Stimulated activated CD4-positive, alpha-beta T cell treated with anti-CD3 and anti-CD28 coated beads, TNF-alpha, amount 100 ng/mL, for 48 hours (primary cell): ENCODE results near the gene DOK6.

Experiments used
- DNase-seq, 3 donors: peaks; one replicate each; pipeline ENCODE4 v3.0.0-alpha.2; 2020; ENCODE audit warnings: low read depth in 3 of 3

Gene DOK6

DNA sequence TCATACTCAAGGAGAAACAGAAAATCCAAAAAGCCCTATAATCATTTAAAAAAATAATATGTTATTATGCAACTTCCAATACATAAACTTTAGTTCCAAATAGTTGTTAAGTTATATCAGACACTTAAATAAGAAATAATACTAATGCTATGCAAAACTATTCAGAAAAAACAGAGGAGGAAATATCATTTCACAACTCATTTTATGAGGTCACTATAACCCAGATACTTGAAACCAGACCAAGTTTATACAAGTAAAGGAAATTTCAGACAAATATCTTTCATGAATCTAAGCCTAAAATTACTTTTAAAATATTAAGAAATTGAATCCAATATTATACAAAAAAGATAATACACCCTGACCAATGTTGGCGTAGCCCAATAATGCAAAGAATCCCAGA lies 286.2 kb downstream of the DOK6 start:
- DNase-seq: no peak

GRCh38 chr18:69689121-69689759 lies 288.6 kb downstream of the DOK6 start:
- DNase-seq: no peak

DNA sequence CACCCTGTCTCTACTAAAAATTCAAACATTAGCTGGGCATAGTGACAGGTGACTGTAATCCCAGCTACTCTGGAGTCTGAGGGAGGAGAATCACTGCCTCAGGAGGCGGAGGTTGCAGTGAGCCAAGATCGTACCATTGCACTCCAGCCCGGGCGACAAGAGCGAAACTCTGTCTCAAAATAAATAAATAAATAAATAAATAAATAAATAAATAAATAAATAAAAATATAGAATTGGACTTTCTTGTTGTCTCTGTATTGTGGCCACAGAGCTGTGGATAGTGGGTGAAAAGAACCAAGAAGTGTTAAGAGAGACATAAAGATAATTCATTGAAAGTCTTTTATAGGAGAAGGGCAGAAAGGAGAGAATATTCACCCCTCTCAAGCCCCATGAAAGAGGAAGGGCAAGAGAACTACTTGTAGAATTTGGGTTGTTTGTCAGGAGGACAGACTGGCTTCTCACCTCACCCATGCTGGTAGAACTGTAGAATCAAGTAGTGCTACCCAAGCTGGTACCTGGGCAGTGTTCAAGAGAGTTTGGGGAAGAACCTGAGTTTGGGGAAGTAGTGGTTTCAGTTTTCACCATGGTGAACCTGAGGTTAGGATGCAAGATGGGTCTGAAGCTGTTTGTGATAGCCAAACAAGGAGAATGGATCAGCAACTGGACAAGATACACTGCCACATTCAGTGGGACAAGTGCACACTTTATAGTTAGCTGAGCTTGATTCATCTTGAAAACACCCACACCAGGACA lies 290.5 kb downstream of the DOK6 start:
- DNase-seq: no peak

DNA sequence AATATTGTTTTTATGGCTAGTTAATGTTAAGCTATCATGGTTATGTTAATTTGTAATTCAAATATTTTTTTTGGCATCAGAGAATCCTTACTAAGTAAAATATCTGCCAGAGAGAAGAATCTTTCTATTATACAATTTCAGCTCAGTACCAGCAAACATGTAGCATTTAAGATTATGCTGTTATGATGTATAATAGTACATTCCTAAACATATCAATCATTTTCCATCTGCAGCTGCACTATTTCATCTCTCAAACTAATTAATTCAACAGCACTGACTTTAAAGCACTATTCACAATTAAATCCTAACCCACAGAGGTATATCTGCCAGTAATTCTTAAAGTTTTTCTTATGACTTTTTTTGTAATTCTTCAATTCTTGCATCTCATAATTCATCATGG lies 296.4 kb downstream of the DOK6 start:
- no peak for DNase-seq

DNA sequence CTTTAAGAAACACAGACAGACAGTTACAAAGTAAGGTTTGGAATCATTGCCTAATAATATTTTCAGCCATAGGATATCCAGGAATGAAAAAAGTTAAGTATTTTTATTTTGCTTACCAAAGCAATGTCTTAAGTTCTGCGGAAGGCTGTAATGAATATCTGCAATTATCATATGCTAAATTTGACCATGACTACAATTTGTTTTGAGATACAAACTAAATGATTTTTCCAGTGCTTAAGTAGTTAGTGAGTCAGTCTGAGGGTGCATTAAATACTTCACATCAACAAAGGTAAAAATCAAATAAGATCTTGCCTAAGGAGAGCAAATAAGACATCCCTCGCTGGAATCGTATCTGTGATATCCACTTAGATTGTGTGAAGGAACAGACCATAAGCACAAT lies 297.0 kb downstream of the DOK6 start:
- no peak for DNase-seq

- DNase-seq: no peak
Observed at GRCh38 chr18:69701305-69701704, 300.6 kb downstream of the DOK6 start.

- no peak for DNase-seq
Observed at GRCh38 chr18:69703461-69703860, 302.8 kb downstream of the DOK6 start.

DNA sequence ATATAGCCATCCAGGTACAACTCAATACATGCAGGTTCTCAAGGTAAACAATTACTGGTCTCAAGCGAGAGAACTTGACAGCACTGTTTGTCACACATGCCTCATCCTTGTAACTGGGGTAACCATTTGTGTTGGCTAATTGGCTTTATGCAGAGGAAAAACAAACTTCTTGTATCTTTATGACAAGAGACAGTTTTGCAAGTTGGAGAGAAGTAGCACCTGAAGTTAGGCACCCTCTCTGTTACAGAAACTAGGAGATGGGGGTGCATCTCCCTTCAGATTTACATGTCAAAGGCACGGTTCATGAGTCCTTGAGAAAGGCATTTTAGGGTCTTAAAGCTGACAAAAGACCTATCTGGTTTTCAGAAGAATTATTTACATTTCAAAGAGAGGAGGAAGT lies 305.3 kb downstream of the DOK6 start:
- DNase-seq: no peak

- DNase-seq: no peak
Observed at GRCh38 chr18:69708844-69709243, 308.2 kb downstream of the DOK6 start.

- DNase-seq: no peak
Observed at GRCh38 chr18:69715191-69715795, 314.6 kb downstream of the DOK6 start.

GRCh38 chr18:69717586-69717985 lies 316.9 kb downstream of the DOK6 start:
- DNase-seq: no peak

GRCh38 chr18:69718912-69719547 lies 318.3 kb downstream of the DOK6 start:
- DNase-seq: no peak

GRCh38 chr18:69720422-69720821 lies 319.7 kb downstream of the DOK6 start:
- no peak for DNase-seq

GRCh38 chr18:69723434-69723833 lies 322.7 kb downstream of the DOK6 start:
- DNase-seq: no peak

DNA sequence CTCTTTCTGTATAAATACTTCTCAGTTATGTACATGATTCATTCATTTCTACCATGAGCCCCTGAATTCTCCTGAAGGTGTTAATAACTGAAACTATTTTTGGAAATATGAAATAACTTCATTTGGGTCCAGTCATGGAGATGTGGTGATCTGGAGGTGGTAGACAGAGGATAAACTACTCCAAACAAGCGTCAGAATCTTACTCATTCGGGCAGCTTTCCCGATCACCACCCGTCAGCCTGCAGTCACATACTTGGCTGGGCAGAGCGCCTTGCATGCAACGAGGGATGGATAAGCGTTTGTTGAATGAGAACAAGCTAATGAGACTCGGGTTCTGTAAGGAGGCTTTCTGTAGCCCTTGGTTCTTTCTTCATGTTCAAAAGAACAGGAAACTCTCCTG lies 324.3 kb downstream of the DOK6 start:
- DNase-seq: no peak

DNA sequence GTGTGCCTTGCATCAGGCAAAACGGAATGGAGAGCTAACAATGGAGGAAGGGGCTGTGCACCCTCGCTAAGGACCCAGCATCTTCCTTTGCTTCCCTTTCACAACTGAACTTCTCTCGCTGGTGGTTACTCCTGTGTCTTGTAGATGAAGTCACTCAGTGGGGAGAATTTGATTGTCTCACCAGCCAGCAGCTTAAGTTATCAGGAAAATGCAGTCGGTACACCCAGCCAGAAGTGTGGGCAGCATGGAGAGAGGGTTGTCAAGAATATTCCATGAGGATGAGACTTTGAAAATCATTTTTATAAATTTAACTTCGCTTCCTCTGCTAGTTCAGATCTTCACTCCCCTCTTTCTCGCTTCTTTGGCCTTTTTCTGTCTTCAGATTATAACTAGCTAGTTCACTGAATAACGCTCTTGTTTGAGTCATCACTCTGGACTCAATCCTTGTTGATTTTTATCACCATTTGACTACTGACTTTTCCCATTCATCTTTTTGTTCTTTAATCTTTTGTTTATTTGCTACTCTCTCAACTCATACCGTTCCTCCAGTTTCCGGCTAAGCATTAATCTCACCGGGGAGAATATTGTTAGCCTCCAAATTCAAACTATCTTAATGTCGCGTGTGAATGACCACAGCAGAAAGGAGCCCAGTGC lies 325.3 kb downstream of the DOK6 start:
- no peak for DNase-seq

- no peak for DNase-seq
Observed at GRCh38 chr18:69727912-69728572, 327.4 kb downstream of the DOK6 start.

- no peak for DNase-seq
Observed at GRCh38 chr18:69730664-69731063, 330.0 kb downstream of the DOK6 start.

DNA sequence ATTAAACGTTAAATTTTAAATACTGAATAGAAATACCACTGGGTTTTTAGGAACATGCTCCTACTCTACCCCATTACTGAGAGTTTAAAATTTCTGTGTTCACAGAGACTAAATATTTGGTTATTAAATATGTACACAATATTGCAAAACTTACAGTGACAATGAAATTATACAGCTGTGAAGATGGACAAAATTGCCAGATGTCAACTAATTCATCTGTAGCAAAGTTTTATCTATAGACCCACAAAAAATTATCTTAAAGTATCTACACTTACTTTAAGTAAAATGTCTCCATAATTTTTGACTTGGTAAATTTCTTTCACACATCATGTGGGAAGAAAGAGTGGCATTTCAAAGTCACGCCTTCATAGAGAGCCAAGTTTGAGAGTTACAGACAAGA lies 333.8 kb downstream of the DOK6 start:
- no peak for DNase-seq

GRCh38 chr18:69736730-69737129 lies 336.0 kb downstream of the DOK6 start:
- no peak for DNase-seq

- no peak for DNase-seq
Observed at GRCh38 chr18:69737851-69738250, 337.2 kb downstream of the DOK6 start.

GRCh38 chr18:69747388-69747787 lies 346.7 kb downstream of the DOK6 start:
- no peak for DNase-seq
